Osteocyte (in vitro differentiated cells): ENCODE results near the gene RARS2. TPM values are rescaled to one million over a fixed set of nuclear protein-coding genes. Genes with fewer than 3 reads are reported as not detected.

Source experiments
- DNase-seq: peaks from one replicate; pipeline ENCODE4 v3.0.0; 2021; ENCODE audit warnings: mixed read lengths; ENCODE audit not compliant: unreplicated experiment; ENCODE audit errors: extremely low spot score
- H3K27ac Mint-ChIP-seq: one replicate; pipeline ENCODE4 v1.8.0; 2021; ENCODE audit warnings: mild to moderate bottlenecking, mixed read lengths; ENCODE audit not compliant: unreplicated experiment
- H3K27me3 Mint-ChIP-seq: one replicate; pipeline ENCODE4 v1.8.0; 2021; ENCODE audit warnings: mixed read lengths; ENCODE audit not compliant: unreplicated experiment
- H3K36me3 Mint-ChIP-seq: one replicate; pipeline ENCODE4 v1.8.0; 2021; ENCODE audit warnings: mixed read lengths; ENCODE audit not compliant: unreplicated experiment
- H3K4me1 Mint-ChIP-seq: one replicate; pipeline ENCODE4 v1.8.0; 2021; ENCODE audit warnings: mixed read lengths; ENCODE audit not compliant: unreplicated experiment
- H3K4me3 Mint-ChIP-seq: one replicate; pipeline ENCODE4 v1.8.0; 2021; ENCODE audit warnings: mild to moderate bottlenecking, moderate library complexity, mixed read lengths; ENCODE audit not compliant: unreplicated experiment
- H3K9me3 Mint-ChIP-seq: one replicate; pipeline ENCODE4 v1.8.0; 2021; ENCODE audit warnings: mixed read lengths; ENCODE audit not compliant: unreplicated experiment
- total RNA-seq: library from RNA; stranded (reverse); gene quantifications from 2 replicates; pipeline ENCODE4 v1.2.1, GENCODE V29; 2021
- TF ChIP-seq, protein P1 (sequence below): fragments of 200-600 bp; sonication (generic); IDR thresholded peaks from 2 replicates; pipeline ENCODE4 v1.5.0; 2021; ENCODE audit warnings: antibody characterized with exemption, mild to moderate bottlenecking, moderate library complexity

The RARS2 gene
- total RNA-seq, 1 donor from 2014 or later = 40.1 TPM

DNA sequence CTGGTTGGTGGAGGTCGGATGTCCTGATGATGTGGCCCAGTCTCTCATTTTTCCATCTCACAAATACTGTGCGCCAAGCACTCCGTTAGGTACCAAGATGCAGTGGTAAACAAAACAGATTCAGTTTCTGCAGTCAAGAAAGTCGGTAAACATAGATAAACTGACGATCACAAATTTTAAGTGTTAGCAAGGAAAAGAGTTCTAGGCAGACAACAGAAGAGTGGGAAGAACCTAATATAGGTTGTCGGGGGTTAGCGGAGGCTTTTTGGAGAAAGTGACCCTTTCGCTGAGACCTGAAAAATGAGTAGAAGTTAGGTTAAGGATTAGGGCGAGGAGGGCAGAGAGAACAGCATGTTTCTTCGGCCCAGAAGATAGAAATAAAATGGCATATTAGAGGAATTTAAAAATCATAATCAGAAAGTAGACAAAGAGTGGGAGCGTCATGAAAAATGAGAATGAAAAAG, 662 bp upstream of the RARS2 start:
- Mint-ChIP-seq H3K36me3 (peaks cover 11% of the 10 kb centered on the region), H3K4me1 (peaks cover 45% of the 10 kb centered on the region), H3K27me3 (no peaks in the 10 kb centered on the region), H3K27ac (peak overlapping the region; percentile 93), H3K4me3 (peak overlapping the region; percentile 84), H3K9me3 (no peaks in the 10 kb centered on the region)
- no peak for DNase-seq
- TF ChIP-seq, protein P1, sequence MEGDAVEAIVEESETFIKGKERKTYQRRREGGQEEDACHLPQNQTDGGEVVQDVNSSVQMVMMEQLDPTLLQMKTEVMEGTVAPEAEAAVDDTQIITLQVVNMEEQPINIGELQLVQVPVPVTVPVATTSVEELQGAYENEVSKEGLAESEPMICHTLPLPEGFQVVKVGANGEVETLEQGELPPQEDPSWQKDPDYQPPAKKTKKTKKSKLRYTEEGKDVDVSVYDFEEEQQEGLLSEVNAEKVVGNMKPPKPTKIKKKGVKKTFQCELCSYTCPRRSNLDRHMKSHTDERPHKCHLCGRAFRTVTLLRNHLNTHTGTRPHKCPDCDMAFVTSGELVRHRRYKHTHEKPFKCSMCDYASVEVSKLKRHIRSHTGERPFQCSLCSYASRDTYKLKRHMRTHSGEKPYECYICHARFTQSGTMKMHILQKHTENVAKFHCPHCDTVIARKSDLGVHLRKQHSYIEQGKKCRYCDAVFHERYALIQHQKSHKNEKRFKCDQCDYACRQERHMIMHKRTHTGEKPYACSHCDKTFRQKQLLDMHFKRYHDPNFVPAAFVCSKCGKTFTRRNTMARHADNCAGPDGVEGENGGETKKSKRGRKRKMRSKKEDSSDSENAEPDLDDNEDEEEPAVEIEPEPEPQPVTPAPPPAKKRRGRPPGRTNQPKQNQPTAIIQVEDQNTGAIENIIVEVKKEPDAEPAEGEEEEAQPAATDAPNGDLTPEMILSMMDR = no peak

DNA sequence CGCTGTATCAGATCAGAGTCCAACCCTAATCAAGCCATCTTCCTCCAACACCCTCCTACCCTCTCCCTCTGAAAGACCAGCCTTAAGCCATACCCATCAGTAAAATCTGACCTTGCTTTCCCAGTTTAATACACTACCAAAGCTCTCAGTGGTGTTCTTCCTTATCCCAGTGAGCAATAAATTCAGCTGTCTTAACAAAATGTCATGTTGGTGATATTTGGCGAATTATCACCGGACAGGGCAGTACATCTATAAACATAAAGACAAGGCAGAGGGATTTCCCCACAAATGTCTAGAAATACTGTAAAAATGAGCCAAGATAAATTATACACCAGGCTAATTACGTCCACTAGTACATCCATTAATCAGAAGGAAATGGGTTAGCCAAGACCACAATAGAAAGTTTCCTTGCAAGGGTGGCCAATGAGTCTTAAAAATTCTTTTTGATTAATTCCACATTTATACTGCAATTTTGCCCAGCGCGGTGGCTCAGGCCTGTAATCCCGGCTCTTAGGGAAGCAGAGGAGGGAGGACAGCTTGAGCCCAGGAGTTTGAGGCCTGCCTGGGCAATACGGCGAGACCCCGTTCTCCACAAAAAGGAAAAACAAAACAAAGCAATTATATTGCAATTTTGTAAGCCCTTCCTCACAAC, 905 bp downstream of the RARS2 start:
- peak overlapping the region; percentile 93 for H3K27ac Mint-ChIP-seq
- H3K27me3 Mint-ChIP-seq = no peaks in the 10 kb centered on the region
- DNase-seq = no peak
- peak overlapping the region; percentile 84 for H3K4me3 Mint-ChIP-seq
- H3K36me3 Mint-ChIP-seq = peaks cover 4% of the 10 kb centered on the region
- TF ChIP-seq, protein P1 = no peak
- peaks cover 49% of the 10 kb centered on the region for H3K4me1 Mint-ChIP-seq
- no peaks in the 10 kb centered on the region for H3K9me3 Mint-ChIP-seq

DNA sequence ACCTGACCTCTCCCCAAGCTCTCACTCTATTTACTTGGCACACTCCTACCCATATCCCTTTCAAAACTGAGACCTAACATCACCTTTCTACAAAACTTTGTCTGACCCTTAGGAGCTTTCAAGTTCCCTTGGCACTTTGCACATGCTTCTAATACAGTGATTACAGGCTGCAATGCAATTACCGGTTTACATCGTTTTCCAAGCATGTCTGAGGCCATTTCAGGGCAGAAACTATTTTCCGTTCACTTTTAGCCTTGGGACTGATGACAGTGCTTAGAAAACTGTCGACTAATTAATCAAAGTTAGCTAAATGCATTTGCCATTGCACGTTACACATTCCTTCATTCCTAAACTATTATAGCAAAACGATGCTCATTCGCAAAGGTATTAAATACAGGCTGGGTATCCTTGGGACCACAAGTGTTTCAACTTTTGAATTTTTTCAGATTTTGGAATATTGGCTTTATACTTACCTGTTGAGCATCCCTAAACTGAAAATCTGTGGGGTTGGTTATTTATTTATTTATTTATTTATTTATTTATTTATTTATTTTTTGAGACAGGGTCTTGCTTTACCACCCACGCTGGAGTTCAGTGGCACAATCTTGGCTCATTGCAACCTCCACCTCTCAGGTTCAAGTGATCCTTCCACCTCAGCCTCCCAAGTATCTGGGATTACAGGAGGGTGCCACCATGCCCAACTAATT, 3.3 kb downstream of the RARS2 start:
- TF ChIP-seq, protein P1 = no peak
- no peak for DNase-seq
- H3K4me1 Mint-ChIP-seq = peaks cover 46% of the 10 kb centered on the region
- no peak overlapping the region for H3K4me3 Mint-ChIP-seq
- H3K9me3 Mint-ChIP-seq = no peaks in the 10 kb centered on the region
- no peaks in the 10 kb centered on the region for H3K27me3 Mint-ChIP-seq
- peaks cover 16% of the 10 kb centered on the region for H3K36me3 Mint-ChIP-seq
- no peak overlapping the region for H3K27ac Mint-ChIP-seq

DNA sequence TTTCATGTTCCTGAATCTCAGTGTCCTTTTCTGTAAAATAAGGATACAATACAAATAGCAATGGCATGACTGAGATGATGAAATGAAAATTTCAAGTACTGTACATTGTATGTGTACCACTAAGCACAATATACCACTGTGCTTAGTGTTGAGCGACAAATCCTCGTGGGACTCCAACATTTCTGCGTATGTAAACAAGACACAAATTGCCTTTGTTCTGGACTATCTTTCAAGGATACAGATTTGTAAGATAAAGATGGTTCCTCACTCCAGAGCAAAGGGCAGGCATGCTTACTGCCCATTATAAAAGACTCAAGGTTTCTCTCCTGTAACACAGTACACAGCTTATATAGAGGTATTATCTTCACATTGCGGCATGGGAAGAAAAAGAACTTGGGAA, 6.0 kb downstream of the RARS2 start:
- Mint-ChIP-seq H3K27ac (no peak overlapping the region), H3K27me3 (no peaks in the 10 kb centered on the region), H3K4me1 (peaks cover 41% of the 10 kb centered on the region), H3K9me3 (no peaks in the 10 kb centered on the region), H3K36me3 (peaks cover 25% of the 10 kb centered on the region), H3K4me3 (no peak overlapping the region)
- no peak for DNase-seq
- TF ChIP-seq, protein P1 = no peak

DNA sequence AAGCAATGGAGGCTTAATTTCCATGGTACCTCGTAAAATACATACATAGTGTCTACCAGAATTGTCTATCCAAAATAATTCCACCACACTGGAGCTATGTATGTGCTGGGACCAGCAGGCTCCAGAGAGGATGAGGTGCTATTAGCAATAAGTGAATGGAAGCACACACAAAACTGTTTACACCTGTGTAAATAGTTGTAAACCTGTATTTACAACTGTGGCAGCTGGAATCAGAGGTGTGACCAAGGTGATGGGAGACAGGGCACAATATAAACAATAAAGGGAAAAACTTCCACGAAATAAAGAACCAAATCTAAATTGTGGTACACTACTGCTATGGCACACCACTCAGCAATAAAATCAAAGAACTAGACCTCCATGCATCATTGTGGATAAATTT, 14.4 kb downstream of the RARS2 start:
- Mint-ChIP-seq H3K36me3 (peaks cover 8% of the 10 kb centered on the region), H3K4me3 (no peak overlapping the region), H3K9me3 (peaks cover 3% of the 10 kb centered on the region), H3K27me3 (no peaks in the 10 kb centered on the region), H3K4me1 (peaks cover 78% of the 10 kb centered on the region), H3K27ac (peak overlapping the region; percentile 69)
- TF ChIP-seq, protein P1 = no peak
- DNase-seq = no peak
